NCI-H2196 (cell line): ENCODE measurements around the gene ATXN7L2.
A peak's percentile ranks its signal among the peaks of the same experiment; 100 is the strongest.

Source experiments
- DNase-seq: peaks from one replicate; lab custom pipeline; 2025; ENCODE audit not compliant: unreplicated experiment; lab: John Stamatoyannopoulos, UW

ATXN7L2 gene

GRCh38 chr1:109474697-109475096 is 9.0 kb upstream of the ATXN7L2 start:
- no peak for DNase-seq

DNA sequence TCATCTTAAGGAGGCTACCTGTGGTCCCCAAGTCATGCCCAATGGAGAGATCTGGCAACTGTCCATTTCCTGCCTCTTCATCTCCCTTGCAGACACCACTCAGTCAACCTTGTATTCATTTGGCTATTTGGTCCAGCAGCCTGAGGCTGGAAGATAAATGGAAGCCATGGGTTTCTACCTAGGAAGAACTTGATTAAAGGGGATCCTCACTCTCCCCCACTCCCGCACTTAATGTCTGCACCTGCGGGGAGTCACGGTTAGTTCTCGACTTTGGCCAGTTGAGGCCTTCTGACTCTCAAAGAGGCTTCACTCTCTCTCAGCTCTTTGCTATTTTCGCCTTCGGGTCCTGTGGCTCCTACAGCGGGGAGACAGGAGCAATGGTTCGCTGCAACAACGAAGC is 8.4 kb upstream of the ATXN7L2 start:
- DNase-seq, result no peak

GRCh38 chr1:109476825-109477224 is 6.9 kb upstream of the ATXN7L2 start:
- DNase-seq, result no peak

DNA sequence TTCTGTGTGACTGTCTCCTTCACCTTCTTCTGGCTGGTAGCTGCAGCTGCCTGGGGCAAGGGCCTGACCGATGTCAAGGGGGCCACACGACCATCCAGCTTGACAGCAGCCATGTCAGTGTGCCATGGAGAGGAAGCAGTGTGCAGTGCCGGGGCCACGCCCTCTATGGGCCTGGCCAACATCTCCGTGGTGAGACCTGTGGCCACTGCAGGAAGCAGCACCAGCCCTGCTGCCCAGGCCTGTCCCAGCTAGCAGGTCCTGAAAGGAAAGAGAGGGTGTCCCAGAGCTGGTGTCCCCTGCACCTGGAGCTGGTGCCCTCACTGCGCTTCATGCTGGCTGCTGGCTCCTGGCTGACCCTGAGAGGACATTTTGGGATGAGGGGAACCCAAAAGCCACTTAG is 5.9 kb upstream of the ATXN7L2 start:
- DNase-seq, result no peak

- no peak for DNase-seq
Measured at GRCh38 chr1:109478806-109479205, 4.9 kb upstream of the ATXN7L2 start.

DNA sequence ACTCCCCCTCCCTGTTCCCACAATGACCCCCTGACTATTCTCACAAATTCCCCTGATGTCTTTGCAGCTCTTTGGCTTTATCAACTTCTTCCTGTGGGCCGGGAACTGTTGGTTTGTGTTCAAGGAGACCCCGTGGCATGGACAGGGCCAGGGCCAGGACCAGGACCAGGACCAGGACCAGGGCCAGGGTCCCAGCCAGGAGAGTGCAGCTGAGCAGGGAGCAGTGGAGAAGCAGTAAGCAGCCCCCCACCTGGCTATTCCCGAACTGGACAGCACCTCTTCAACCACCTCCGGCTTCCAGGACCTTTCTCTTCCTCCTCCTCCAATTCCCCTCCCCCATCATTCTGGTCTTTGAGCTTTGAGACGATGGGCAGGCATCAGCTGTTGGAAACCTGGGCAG is 4.4 kb upstream of the ATXN7L2 start:
- DNase-seq, result no peak

GRCh38 chr1:109479901-109480300 is 3.8 kb upstream of the ATXN7L2 start:
- DNase-seq, result no peak

DNA sequence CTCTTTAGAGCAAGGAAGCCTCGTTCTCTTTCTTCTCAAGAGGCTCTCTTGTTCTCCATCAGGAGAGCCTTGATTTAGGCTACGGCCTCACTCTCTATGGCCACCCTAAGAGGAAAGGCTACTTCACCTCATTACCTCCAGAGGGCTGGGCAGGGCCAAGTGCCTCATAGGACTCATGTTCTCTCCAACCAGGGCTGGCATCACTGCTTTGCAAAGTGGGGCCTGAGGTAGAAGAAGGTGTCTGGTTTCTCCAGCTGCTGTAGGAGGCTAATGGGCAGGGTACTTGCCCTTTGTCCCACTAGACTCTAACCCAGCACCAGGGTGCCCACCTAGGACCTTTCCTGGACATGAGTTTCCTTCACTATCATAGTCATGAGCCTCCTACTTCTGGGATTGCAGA is 2.1 kb upstream of the ATXN7L2 start:
- DNase-seq, result no peak

GRCh38 chr1:109482242-109482641 is 1.5 kb upstream of the ATXN7L2 start:
- no peak for DNase-seq

DNA sequence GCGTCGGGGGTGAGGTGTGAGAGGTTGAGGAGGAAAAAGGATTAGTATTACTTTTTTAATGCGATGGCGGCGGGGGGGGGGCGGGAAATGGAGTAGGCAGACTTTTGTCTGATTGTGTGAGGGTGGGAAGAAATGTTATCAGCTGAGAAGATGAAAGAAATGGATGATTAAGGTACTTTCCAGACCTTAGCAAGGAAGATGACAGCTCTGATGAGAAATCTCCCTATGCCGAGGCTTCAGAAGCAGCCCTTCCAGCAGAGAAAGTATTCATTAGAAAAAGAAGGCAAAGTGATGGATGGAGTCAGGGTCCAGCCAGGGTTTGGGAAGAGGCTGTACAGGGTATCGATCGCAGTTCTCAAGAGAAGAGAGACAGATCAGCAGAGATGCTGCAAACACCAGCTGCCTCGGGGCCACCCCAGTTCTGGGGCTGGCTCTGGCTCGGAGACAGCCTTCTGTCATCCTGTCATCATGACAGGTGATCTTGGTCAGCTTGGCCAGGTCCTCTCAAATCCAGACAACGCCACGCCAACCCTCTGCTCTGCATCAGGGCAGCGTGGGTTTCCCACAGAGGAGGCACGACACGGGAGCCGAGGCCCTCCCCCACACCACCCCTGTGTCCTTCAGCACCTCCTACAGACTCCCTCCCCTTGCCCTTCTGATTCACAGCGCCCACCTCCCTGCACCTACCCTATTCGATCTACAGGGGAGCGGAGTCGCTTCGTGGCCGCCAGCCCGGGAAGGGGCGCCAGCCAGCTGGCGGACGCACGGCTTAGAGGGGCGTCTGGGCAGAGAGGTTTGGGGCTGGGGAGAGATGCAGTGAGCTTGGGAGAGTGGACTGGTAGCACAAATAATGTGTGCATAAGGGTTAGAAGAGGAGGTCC is 674 bp upstream of the ATXN7L2 start:
- DNase-seq, result no peak

GRCh38 chr1:109484519-109484975 is 842 bp downstream of the ATXN7L2 start:
- DNase-seq, result no peak

- DNase-seq, result no peak
Measured at GRCh38 chr1:109485001-109485400, 1.3 kb downstream of the ATXN7L2 start.

GRCh38 chr1:109487261-109487660 is 3.6 kb downstream of the ATXN7L2 start:
- DNase-seq, result no peak

DNA sequence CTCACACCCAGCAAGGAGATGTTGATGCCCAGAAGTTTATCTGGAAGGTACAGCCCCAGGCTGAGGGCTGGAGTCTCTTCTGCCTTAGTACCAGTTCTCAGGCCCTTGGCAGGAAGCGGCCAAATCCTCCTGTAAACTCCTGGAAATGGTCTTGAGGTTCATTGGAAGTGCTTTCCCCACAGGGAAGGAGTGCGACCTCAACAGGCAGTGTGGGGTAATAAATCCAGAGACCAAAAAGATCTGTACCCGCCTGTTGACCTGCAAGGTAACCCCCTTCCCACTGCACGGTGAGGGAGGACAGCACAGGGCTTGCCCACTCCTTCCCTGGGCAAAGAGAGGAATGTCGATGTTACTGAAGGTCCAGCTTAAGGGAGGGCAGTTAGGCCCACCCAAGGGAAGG is 4.5 kb downstream of the ATXN7L2 start:
- no peak for DNase-seq

DNA sequence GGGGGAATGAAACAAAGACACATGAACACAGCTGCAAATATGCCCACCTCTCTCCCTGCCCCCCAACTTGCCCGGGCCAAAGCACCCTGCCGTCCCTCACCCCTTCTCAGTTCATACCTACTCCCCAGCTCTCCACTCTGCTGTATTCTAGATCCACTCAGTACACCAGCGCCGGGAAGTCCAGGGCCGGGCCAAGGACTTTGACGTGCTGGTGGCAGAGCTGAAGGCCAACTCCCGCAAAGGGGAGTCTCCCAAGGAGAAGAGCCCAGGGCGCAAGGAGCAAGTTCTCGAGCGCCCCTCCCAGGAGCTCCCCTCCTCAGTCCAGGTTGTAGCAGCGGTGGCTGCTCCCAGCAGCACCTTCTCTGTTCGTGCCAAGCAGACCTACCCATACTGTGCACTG is 5.0 kb downstream of the ATXN7L2 start:
- no peak for DNase-seq

- DNase-seq, result peak; percentile 73
Measured at GRCh38 chr1:109490029-109490933, 6.6 kb downstream of the ATXN7L2 start.

- no peak for DNase-seq
Measured at GRCh38 chr1:109490934-109491302, 7.2 kb downstream of the ATXN7L2 start.

DNA sequence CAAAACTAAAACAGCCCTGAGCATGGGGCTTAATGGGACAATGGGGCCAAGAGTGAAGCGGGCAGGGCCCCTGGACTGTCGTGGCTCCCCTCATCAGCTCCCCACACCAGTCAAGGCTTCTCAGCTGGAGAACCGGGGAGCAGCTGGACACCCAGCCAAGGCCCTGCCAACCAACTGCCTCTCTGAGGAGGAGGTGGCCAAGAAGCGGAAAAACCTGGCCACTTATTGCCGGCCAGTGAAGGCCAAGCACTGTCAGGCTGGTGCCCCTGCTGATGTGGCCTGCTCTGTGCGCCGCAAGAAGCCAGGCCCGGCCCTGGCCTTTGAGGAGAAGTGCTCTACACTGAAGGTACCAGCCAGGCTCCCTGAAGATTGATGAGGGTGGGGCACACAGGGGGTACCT is 7.7 kb downstream of the ATXN7L2 start:
- no peak for DNase-seq

GRCh38 chr1:109492779-109493178 is 9.1 kb downstream of the ATXN7L2 start:
- DNase-seq, result no peak

- no peak for DNase-seq
Measured at GRCh38 chr1:109493227-109493626, 9.5 kb downstream of the ATXN7L2 start.

DNA sequence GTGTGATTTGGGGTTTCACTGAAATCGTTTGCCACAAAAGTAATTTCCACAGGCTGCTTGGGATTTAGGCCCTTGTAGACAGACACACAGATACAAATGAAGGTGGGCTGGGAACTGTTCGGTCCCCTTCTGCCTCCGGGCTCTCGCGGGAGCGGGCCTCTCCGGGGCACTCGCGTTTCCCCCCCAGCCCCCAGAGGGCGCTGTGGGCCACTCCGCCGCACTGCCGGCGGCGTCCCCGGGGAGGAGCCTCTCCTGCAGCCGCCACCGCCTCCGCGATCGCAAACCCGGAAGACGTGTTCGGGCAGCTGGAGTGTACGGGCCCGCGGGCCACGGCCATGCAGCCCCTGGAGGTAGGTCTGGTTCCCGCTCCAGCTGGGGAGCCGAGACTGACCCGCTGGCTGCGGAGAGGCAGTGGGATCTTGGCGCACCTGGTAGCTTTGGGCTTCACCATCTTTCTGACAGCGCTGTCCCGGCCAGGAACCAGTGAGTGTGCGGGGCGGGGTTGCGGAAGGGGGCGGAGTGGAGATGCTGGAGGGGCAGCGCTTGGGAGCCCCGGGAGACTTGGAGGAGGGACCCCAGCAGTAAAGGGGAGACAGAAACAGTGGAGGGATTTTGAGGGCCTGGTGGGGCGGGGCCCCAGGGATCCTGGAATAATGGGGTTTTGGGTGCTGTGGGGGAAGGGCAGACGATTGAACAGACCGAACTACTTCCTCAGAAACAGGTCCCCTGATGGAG is 10.3 kb downstream of the ATXN7L2 start, which contains the start of gene CYB561D1:
Gene CYB561D1 (plus strand): TSS at position 290 of the 735 bp plus-strand sequence. CDS start 46 bp downstream, at position 336.
- DNase-seq, result peak; percentile 92
